ENCODE data around the gene EFNA4. TPM values are rescaled to one million over a fixed set of nuclear protein-coding genes. Genes with fewer than 3 reads are reported as not detected.

The EFNA4 gene
- total RNA-seq, 1 experiment from 2014 or later = 36.7 TPM

DNA sequence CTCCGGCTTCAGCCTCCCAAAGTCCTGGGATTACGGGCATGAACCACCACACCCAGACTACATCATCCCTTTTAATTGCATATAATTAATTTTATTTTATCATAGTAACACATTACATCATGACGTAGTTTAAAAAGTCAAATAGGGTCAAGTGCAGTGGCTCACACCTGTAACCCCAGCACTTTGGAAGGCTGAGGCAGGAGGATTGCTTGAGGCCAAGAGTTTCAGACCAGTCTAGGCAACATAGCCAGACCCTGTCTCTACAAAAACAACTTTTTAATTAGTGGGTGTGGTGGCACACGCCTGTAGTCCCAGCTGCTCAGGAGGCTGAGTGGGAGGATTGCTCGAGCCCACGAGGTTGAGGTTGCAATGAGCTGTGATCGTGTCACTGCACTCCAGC, 35.8 kb downstream of the EFNA4 start:
- no peak overlapping the region for H3K4me2 ChIP-seq (ENCODE audit: low read length)
- ATAC-seq (no peak), DNase-seq (no peak)
- no peak overlapping the region for H3K4me3 ChIP-seq (ENCODE audit: low read length)
- no peaks in the 10 kb centered on the region for H3K9me3 ChIP-seq (ENCODE audit: low read length)
- H3K4me1 ChIP-seq (ENCODE audit: insufficient read depth, low read length) = no peaks in the 10 kb centered on the region
- H3K79me2 ChIP-seq (ENCODE audit: low read length) = no peaks in the 10 kb centered on the region
- no peaks in the 10 kb centered on the region for H3F3A ChIP-seq (ENCODE audit: low read length, unreplicated experiment)
- H3K9ac ChIP-seq (ENCODE audit: low read length) = no peak overlapping the region
- H4K20me1 ChIP-seq (ENCODE audit: low read length) = no peaks in the 10 kb centered on the region
- POLR2A ChIA-PET (ENCODE audit: unreplicated experiment) = no interaction called here
- no TSS peak for BruUV-seq (replicated peaks)
- no peak overlapping the region for H2AFZ ChIP-seq (ENCODE audit: low read length)
- TF ChIP-seq, protein P1, sequence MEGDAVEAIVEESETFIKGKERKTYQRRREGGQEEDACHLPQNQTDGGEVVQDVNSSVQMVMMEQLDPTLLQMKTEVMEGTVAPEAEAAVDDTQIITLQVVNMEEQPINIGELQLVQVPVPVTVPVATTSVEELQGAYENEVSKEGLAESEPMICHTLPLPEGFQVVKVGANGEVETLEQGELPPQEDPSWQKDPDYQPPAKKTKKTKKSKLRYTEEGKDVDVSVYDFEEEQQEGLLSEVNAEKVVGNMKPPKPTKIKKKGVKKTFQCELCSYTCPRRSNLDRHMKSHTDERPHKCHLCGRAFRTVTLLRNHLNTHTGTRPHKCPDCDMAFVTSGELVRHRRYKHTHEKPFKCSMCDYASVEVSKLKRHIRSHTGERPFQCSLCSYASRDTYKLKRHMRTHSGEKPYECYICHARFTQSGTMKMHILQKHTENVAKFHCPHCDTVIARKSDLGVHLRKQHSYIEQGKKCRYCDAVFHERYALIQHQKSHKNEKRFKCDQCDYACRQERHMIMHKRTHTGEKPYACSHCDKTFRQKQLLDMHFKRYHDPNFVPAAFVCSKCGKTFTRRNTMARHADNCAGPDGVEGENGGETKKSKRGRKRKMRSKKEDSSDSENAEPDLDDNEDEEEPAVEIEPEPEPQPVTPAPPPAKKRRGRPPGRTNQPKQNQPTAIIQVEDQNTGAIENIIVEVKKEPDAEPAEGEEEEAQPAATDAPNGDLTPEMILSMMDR (conservative IDR thresholded peaks at IDR 0.05; ENCODE audit: low read depth, low read length) = no peak
- TF ChIP-seq EZH2phosphoT487 (IDR thresholded peaks at IDR 0.05; ENCODE audit: borderline replicate concordance, low read length) (no peak), EZH2 (IDR thresholded peaks at IDR 0.05; ENCODE audit: low read length, unreplicated experiment) (no peak)
- CTCF ChIA-PET = no interaction called here
- no peaks in the 10 kb centered on the region for H3K36me3 ChIP-seq (ENCODE audit: low read depth, low read length)
- intact Hi-C loops (cut with micrococcal nuclease) = no loop called here
- H3K9me2 ChIP-seq (replicated peaks; ENCODE audit: low read length) = no peaks in the 10 kb centered on the region
- H3K27ac ChIP-seq (ENCODE audit: low read length) = no peak overlapping the region
- no peaks in the 10 kb centered on the region for H3K27me3 ChIP-seq (ENCODE audit: low read length)

DNA sequence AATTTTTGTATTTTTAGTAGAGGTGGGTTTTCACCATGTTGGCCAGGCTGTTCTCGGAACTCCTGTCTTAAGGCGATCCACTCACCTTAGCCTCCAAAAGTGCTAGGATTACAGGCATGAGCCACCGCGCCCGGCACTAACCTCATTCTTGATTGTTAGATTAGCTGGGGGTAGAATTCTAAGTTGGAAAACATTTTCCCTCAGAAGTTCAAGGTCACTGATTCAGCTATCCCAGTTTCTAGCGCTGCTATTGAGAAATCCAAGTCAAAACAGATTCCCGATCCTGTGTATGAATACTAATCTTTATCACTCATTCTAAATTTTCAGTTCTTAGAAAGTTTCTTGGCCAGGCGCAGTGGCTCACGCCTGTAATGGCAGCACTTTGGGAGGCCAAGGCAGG, 39.8 kb downstream of the EFNA4 start:
- no peak overlapping the region for H3K4me3 ChIP-seq (ENCODE audit: low read length)
- no peak overlapping the region for H3K27ac ChIP-seq (ENCODE audit: low read length)
- H4K20me1 ChIP-seq (ENCODE audit: low read length) = no peaks in the 10 kb centered on the region
- no peaks in the 10 kb centered on the region for H3K4me1 ChIP-seq (ENCODE audit: insufficient read depth, low read length)
- no peak for TF ChIP-seq EZH2phosphoT487 (IDR thresholded peaks at IDR 0.05; ENCODE audit: borderline replicate concordance, low read length)
- TF ChIP-seq, protein P1 (conservative IDR thresholded peaks at IDR 0.05; ENCODE audit: low read depth, low read length) = no peak
- no peak for TF ChIP-seq EZH2 (IDR thresholded peaks at IDR 0.05; ENCODE audit: low read length, unreplicated experiment)
- H3K27me3 ChIP-seq (ENCODE audit: low read length) = no peaks in the 10 kb centered on the region
- H3K4me2 ChIP-seq (ENCODE audit: low read length) = no peak overlapping the region
- H3K9ac ChIP-seq (ENCODE audit: low read length) = no peak overlapping the region
- no peak overlapping the region for H2AFZ ChIP-seq (ENCODE audit: low read length)
- POLR2A ChIA-PET (ENCODE audit: unreplicated experiment) = no interaction called here
- ATAC-seq = no peak
- H3K36me3 ChIP-seq (ENCODE audit: low read depth, low read length) = no peaks in the 10 kb centered on the region
- H3K9me3 ChIP-seq (ENCODE audit: low read length) = no peaks in the 10 kb centered on the region
- no TSS peak for BruUV-seq (replicated peaks)
- no peaks in the 10 kb centered on the region for H3K79me2 ChIP-seq (ENCODE audit: low read length)
- DNase-seq = no peak
- intact Hi-C loops (cut with micrococcal nuclease) = no loop called here
- CTCF ChIA-PET = no interaction called here
- H3F3A ChIP-seq (ENCODE audit: low read length, unreplicated experiment) = no peaks in the 10 kb centered on the region
- no peaks in the 10 kb centered on the region for H3K9me2 ChIP-seq (replicated peaks; ENCODE audit: low read length)

DNA sequence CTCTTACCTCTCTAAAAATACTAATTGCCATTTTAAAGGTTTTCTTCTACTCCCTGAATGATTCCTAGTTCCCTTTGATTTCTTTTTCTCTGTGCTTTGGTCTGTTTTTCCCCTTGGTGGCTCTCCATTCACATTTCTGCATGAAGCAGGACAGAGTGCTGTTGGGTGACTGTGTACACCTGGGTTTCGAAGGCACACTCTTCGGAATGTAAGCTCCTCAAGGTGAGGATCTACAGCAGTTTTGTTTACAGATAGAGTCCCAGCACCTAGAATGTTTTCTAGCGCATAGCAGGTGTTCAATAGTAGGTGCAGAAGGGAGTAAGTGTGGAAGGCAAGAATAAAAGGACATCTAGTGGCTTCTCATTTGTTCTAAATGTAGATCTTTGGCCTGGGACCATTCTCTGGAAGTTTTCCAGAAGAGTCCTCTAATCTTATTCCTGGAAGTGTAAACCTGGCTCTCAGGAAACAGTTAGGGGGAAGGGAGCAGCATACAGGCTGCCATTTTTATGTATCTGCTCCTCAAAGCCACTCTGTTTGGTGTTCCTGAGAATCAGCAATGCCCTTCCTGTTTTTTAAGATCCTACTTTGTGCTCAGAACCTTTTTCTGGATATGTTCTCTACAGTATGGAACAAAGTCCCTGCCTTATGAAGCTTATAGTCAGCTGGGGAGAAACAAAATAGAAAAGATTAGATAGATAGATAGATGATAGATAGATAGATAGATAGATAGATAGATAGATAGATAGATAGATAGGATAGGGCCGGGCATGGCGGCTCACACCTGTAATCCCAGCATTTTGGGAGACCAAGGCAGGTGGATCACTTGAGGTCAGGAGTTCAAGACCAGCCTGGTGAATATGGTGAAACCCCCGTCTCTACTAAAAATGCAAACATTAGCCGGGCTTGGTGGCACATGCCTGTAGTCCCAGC, 41.3 kb downstream of the EFNA4 start:
- Histone ChIP-seq H3F3A (ENCODE audit: low read length, unreplicated experiment) (no peaks in the 10 kb centered on the region), H3K9me3 (ENCODE audit: low read length) (no peaks in the 10 kb centered on the region), H4K20me1 (ENCODE audit: low read length) (no peaks in the 10 kb centered on the region), H3K27ac (ENCODE audit: low read length) (no peak overlapping the region), H2AFZ (ENCODE audit: low read length) (no peak overlapping the region), H3K79me2 (ENCODE audit: low read length) (no peaks in the 10 kb centered on the region), H3K4me3 (ENCODE audit: low read length) (no peak overlapping the region), H3K4me2 (ENCODE audit: low read length) (no peak overlapping the region), H3K9ac (ENCODE audit: low read length) (no peak overlapping the region), H3K9me2 (replicated peaks; ENCODE audit: low read length) (no peaks in the 10 kb centered on the region), H3K36me3 (ENCODE audit: low read depth, low read length) (no peaks in the 10 kb centered on the region), H3K4me1 (ENCODE audit: insufficient read depth, low read length) (no peaks in the 10 kb centered on the region), H3K27me3 (ENCODE audit: low read length) (no peaks in the 10 kb centered on the region)
- intact Hi-C loops (cut with micrococcal nuclease) = no loop called here
- CTCF ChIA-PET = no interaction called here
- no peak for DNase-seq
- no peak for TF ChIP-seq EZH2 (IDR thresholded peaks at IDR 0.05; ENCODE audit: low read length, unreplicated experiment)
- TF ChIP-seq, protein P1 (conservative IDR thresholded peaks at IDR 0.05; ENCODE audit: low read depth, low read length) = no peak
- TF ChIP-seq EZH2phosphoT487 (IDR thresholded peaks at IDR 0.05; ENCODE audit: borderline replicate concordance, low read length) = no peak
- no peak for ATAC-seq
- POLR2A ChIA-PET (ENCODE audit: unreplicated experiment) = no interaction called here
- no TSS peak for BruUV-seq (replicated peaks)

All from PC-3 (cell line).